Esophagus mucosa (tissue), 1 donor: ENCODE results near the gene PSMC2. TPM values are rescaled to one million over a fixed set of nuclear protein-coding genes. Genes with fewer than 3 reads are reported as not detected.
"Not testable (repeated sequence)": the region's sequence is repeated elsewhere in the genome, so short reads cannot be mapped to it uniquely, and the experiment has no call there.

Experiments
- ATAC-seq: fragments of 200-7000 bp; cut with Tn5 transposase; one replicate; pipeline ENCODE4 v1.9.1; 2020
- total RNA-seq: library from RNA; stranded (reverse); gene quantifications from one replicate; pipeline ENCODE4 v1.2.4, GENCODE V29; 2023
- donor health status: DM: yes; HTN: yes; CAD: no.

PSMC2 gene
- total RNA-seq, 1 donor from 2014 or later = 73.1 TPM

DNA sequence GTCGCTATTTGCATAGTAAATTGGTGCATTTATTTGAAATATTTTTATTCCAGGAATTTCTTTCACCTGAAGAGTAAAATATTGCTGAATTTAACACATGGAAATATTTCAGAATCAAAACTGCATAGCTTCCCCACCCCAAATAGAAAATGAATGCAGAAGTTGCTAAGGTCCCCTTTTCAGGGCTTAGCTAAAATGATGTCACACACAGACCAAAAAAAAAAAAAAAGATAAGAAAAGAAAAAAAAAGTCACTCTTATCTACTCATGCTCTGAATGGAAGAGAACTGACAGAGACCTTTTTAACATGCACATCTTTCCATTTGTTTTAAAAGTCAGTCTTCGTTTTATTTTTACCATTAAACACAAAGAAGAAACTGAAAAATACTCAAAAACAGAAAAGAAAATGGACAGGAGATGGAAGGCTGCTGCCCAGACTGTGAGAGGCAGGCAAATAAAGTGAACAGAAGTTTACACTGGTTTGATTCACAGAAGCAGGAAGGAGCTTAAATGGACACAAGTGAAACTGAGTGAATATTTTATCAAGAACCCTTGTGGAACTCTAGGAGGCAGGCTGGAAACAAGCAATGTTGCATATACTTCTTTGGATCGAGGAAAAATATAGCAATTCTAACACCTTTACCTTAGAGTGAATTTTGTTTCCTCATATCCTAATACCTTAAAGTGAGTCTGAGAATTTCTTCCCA is 32.0 kb downstream of the PSMC2 start:
- ATAC-seq = no peak

DNA sequence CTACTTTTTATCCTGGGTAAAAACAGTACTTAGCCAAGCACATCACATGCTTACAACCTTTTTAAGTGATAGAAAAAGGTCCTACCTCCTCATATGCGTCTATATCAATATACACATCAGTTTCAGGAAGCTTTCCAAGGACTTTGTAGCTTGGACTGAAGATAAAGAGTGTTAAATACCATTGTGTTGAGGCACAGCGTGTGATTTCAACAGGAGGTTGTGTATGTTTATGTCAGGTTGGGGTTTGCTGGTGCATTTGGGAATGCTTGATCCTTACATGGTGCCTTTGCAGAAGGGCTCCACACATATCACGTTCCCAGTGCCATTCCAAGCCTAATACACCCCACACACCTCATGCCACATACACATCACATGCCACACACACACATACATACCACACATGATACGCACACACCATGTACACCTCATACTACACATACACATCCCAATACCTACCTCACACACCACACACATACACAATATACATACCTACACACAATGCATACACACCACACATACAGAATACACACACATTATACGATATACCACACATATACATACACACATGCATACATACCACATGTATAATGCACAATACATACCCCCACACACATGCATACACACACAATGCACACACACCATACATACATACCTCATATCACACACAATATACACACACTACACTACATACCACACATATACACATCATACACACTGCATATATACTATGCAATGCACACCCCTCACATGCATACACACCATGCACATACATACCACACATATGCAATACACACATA is 33.1 kb downstream of the PSMC2 start:
- no peak for ATAC-seq

DNA sequence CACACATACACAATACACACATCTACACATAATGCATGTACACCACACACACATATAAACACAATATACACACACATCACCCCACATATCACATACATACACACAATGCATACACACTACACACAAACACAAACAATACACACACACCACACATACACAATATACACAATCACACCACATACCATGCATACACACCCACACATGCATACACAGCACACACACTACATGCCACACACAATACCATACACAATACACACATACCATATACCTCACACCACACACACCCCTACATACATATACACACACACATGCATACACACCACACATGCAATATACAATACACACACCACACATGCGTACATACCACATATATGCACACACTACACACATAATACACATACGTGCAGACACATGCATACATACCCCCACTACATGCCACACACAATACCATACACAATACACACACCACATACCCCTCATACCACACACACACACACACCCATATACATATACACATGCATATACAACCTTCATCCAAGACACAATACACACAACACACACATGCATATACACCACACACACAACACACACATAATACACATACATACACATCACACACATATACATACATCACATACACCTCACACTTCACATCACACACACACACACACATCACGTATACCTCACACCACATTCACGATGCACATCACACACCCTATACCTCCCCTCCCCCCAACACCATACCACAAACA is 34.0 kb downstream of the PSMC2 start:
- no peak for ATAC-seq

DNA sequence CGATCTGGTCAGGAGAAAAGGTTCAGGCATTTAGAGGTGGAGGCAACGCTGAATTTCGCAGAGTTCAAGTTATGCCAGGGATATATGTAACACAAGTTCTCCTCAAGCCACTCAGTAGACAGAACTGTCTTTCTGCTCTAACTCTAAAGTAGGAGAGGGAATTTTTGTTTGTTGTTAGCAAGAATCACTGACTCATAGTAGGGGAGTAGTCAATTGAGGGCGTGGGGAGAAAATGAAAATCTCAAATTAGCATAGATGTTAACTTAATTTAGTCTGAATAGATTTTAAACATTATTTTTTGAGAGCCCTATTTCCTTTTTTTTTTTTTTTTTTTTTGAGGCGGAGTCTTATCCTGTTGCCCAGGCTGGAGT is 34.6 kb downstream of the PSMC2 start:
- no peak for ATAC-seq

DNA sequence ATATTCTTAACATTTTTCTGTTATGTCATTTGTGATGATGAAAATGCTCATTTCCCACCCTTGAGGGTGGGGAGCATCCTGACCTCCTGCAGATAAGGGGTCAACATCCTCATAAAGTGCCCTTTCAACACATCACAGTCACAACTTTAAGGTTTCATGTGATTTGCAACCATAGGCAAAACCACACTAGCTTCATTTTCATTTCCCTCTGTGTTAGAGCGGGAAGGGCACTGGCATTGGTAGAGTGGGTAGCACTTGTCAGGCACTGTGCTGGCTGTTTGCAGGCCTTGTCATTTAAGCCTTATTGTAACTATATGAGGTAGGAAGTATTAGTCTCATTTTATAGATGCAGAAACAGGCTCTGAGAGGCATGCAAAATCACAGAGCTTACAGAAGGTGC is 39.8 kb downstream of the PSMC2 start:
- no peak for ATAC-seq

DNA sequence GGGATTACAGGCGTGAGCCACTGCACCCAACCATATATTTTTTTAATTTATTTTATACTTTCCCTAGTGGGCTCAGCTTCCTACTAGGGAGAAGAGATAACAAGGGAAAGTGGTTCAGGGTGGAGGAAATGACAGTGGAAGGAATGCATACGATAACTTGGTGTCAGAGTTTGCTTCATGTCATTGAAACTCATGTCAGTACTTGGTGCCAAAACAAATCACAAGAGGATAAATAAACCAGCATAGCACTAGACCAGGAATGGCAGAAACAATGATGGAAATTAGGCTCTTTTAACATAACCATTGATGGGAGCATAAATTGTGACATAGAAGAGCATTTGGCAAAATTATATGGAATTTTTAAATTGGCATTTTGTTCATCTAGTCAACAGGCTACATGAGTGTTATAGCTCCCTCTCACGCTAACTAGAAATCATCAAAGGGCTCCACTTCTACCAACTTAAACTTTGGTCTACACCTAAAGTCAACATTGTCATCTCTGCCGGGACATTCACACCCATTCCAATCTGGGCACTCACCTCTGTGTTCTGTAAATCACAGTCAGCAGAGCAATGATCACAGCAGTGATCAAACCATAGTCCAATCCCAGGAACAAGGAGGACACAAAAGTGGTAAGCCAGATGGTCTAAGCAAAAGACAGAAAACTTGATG is 41.2 kb downstream of the PSMC2 start:
- no peak for ATAC-seq

DNA sequence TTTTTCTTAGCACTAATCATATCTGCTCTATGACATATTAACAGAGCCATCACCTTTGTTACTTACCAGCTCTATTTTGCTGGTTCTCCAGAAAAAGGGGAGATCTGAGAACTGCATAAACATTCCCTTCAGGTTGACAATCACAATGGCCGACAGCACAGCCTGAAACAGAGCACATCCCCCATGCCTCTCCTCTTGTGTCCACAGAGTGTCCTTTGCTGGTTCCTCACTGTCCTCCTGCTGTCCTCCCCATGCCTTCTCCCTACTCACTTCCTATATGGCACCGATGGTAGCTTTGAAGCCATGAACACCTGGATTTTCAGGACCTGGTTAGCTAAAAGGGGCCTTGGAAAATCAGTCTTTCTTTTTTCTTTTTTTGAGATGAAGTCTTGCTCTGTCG is 41.8 kb downstream of the PSMC2 start:
- ATAC-seq = no peak

DNA sequence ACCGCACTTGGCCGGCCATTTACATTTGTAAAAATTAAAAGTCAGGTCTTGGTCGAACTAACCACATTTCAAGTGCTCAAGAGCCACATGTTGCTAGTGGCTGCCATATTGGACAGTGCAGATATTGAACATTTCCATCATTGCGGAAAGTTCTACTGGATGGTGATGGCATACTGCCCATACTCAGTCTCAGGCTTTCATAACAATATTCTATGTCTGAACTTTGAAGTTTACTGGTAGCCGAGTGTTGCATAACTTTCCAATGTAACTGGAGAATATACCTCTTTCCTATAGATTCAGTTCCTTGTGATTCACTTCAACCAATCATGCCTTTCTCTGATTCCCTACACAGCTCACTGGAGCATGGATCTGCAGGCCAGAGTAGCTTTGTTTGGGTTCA is 43.7 kb downstream of the PSMC2 start:
- no peak for ATAC-seq

DNA sequence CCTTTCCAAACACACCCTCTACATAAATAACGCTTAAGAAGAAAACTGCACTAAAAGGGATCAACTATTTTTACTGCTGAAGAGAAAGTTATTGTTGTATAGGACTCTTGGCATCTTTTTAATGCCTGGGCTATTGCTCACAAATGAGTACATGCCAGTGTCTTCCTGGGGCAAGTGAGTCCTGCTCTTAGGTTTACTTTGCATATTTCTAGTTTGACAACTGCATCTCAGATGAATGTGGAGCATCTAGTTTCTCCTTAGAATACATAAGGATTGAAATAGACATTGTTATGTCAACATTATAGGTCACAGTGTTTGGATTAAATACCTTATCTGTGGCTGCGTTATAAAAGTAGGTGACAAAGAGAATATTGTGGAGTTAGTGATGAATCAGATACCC is 44.5 kb downstream of the PSMC2 start:
- no peak for ATAC-seq

DNA sequence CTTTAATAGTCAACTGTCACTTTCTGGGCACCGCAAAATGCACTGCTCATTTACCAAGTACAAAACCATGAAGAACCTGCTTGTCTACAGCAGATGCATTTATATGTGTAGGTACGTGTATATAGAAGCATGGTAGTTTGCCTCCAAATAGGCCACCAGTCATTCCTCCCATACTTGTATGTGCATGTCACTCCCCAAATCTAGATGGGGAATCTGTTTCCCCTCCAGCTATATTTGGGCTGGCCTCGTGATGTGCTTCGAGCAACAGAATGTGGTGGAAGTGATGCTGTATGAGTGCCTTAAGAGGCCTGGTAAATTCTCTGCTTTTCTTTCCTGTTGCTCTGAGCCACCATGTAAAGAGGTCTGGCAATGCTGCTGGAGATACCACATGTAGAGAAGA is 47.1 kb downstream of the PSMC2 start:
- no peak for ATAC-seq

DNA sequence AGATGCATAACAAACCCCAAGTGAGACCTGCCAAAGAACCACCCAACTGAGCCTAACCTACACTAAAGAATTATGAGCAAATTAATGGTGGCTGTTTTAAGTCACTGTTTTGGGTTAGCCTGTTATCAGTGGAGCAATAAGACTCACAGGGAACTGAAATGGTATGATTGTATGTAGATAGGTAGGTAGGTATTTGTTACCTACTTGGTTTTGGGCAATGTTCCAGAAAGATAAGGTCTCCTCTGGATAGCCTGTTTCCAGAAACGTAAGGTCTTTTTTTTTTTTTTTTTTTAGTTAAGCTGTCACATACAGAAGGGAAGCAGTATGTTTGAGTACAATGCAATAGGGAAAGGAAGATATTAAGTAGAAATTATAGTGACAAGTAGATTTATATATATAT is 47.6 kb downstream of the PSMC2 start:
- no peak for ATAC-seq

DNA sequence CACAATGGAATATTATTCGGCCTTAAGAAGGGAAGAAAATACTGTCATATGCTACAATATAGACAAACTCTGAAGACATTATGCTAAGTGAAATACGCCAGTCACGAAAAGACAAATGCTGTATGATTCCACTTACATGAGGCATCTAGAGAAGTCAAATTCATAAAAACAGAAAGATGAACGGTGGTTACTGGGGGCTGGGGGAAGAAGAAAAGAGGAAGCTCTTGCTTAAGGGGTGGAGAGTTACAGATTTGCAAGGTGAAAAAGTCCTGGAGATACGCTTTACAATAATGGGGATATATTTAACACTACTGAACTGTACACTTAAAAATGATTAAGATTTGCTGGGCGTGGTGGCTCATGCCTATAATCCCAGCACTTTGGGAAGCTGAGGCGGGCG is 49.0 kb downstream of the PSMC2 start:
- ATAC-seq = no peak

DNA sequence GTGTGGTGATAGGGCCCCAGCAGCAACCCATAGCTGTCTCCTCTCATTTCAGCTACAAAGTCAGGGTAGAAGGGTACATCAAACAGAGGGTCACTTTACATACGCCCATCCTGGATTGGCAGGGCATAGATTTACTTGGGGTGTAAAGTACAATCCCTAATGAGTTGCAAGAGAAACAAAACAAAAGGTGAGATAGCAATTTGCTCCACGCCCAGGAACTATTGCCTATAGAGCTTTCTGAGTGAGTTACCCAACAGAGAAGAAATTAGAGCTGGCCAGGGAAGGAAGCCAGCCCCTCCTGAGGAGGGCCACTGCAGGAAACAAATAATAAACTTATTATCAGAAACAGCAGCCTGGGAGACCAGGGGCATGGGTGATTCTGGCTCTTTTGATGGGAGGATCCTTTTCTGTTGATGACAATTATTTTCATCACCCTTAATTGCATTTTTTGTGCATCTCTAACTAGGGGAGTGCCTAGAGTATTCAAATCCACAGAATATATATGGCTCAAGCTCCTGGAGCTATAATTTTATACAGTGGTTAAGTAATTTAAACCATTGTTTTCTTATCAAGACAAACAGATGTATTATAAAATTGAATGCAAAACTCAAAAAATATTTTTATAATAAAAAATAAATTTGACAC is 51.2 kb downstream of the PSMC2 start:
- ATAC-seq = no peak

DNA sequence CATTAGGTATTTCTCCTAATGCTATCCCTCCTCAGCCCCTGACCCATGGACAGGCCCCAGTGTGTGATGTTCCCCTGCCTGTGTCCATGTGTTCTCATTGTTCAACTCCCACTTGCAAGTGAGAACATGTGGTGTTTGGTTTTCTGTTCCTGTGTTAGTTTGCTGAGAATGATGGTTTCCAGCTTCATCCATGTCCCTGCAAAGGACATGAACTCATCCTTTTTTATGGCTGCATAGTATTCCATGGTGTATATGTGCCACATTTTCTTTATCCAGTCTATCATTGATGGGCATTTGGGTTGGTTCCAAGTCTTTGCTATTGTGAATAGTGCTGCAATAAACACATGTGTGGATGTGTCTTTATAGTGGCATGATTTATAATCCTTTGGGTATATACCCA is 52.2 kb downstream of the PSMC2 start:
- ATAC-seq = not testable (repeated sequence)

DNA sequence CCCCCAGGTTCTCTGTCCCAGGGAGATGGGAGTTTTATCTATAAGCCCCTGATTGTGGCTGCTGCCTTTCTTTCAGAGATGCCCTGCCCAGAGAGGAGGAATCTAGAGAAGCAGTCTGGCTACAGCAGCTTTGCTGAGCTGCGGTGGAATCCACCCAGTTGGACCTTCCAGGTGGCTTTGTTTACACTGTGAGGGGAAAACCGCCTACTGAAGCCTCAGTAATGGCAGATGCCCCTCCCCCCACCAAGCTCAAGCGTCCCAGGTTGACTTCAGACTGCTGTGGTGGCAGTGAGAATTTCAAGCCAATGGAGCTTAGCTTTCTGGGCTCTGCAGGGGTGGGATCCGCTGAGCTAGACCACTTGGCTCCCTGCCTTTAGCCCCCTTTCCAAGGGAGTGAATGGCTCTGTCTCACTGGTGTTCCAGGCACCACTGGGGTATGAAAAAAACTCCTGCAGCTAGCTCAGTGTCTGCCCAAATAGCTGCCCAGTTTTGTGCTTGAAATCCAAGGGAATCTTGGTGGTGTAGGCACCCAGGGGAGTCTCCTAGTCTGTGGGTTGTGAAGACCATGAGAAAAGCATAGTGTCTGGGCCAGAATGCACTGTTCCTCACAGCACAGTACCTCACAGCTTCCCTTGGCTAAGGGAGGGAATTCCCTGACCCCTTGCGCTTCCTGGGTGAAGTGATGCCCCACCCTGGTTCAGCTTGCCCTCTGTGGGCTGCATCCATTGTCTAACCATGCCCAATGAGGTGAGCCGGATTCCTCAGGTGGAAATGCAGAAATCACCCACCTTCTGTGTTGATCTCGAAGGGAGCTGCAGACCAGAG is 58.6 kb downstream of the PSMC2 start:
- ATAC-seq = not testable (repeated sequence)

DNA sequence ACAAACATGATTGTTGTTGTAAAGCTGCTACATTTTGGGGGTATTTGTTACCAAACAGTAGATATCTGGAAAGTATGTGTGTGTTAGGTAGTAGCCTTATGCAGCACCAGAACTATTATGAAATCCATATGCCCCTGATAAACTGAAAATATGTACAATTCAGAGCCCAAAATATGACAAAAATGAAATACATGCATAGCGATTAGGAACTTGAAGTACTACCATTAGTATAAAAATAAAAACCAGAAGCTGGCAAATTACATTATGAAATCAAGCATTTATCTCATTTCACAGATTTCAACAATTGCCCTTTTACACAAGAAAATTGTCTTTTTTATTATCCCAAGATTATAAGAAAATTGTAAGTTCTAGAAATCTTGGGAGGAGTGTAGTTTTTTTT is 64.7 kb downstream of the PSMC2 start:
- no peak for ATAC-seq

DNA sequence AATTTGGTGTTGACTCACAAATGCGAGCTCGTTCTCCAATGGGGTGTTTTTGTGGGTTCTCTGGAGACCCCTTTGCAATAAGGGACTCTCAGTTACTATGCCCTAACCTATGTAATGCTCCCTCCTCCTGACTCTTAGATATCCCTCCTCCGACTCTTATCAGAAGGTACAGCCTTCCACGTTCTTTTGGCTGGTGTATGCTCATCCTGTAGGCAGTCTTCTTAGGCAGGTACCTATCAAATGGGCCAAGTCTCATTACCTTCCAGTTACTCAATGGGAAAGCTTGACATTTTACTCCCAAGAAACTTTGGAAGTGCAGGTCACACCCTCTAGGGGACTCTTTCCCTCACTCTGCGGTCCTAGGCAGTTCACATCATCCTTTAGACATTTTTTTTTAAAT is 66.0 kb downstream of the PSMC2 start:
- no peak for ATAC-seq

DNA sequence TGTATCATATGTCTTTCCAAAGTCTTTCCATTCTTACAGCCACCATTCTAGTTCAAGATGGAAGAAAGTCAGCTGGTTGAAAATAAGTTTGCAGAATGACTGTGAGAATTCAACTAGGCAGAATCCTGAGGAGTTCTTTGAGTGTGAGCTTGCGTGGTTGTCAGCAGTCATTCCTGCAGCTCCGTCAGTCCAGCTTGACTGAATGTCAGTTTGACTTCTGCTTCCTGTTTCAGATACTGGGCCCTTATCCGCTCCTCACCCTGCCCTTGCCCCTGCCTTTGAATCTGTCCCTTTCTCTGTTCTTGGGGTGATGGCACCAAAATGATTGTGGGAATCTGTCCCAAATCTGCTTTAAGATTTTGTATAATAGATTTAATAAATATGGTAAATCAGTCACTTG is 70.8 kb downstream of the PSMC2 start:
- no peak for ATAC-seq
